GM12878 (cell line): ENCODE results near the gene PDE4DIP. TPM values are rescaled to one million over a fixed set of nuclear protein-coding genes. Genes with fewer than 3 reads are reported as not detected.
"Not testable (repeated sequence)": the region's sequence is repeated elsewhere in the genome, so short reads cannot be mapped to it uniquely, and the experiment has no call there.

Experiments used
- ATAC-seq: fragments of 200-7000 bp; cut with Tn5 transposase; 3 replicates; pipeline ENCODE4 v1.9.1; 2020; ENCODE audit warnings: mild to moderate bottlenecking, moderate library complexity
- BruUV-seq: library from RNA; stranded (reverse); fragments of 400-500 nt; replicated peaks from 2 replicates; lab custom pipeline; 2021; lab: Mats Ljungman, UMichigan
- CTCF ChIA-PET: fragments of 300-600 bp; sonication (Branson Sonifier 250); formaldehyde crosslinking; extraction: SDS; loops from one replicate; lab custom pipeline; 2021; ENCODE audit warnings: inconsistent platforms; lab: Yijun Ruan, JAX
- POLR2A ChIA-PET: fragments of 350-600 bp; formaldehyde crosslinking; extraction: SDS; loops from one replicate; lab custom pipeline; 2021; ENCODE audit warnings: inconsistent platforms; lab: Charles Lee
- RAD21 ChIA-PET: fragments of 300-600 bp; sonication (Branson Sonifier 250); formaldehyde crosslinking; loops from one replicate; lab custom pipeline; 2023; ENCODE audit warnings: antibody characterized with exemption; ENCODE audit not compliant: unreplicated experiment; lab: Charles Lee
- SMC1A ChIA-PET: fragments of 300-600 bp; sonication (Branson Sonifier 250); formaldehyde crosslinking; loops from one replicate; lab custom pipeline; 2023; ENCODE audit not compliant: unreplicated experiment, uncharacterized antibody; lab: Charles Lee
- DNase-seq: peaks from one replicate; pipeline ENCODE4 v3.0.0-alpha.2; 2011; ENCODE audit warnings: low read depth, low spot score
- FAIRE-seq: peaks from 3 replicates; lab custom pipeline; 2011; peaks lifted over from hg19 to GRCh38; lab: Jason Lieb, UNC
- H2AFZ ChIP-seq: 2 replicates; pipeline ENCODE4 v1.6.0; 2011; ENCODE audit warnings: low read depth, low read length, control low read depth; ENCODE audit not compliant: control insufficient read depth
- H3K27ac ChIP-seq: 2 replicates; pipeline ENCODE4 v1.5.1; 2011; ENCODE audit warnings: control low read depth; ENCODE audit not compliant: control insufficient read depth, insufficient read depth
- H3K27me3 ChIP-seq, 2 experiments: replicated peaks in 1 of 2; 2 replicates each; pipeline versions ENCODE4 v1.6.0 to v1.6.1; 2011; ENCODE audit warnings: low read length in 1 of 2; ENCODE audit not compliant: control insufficient read depth in 2 of 2, insufficient read depth in 2 of 2
- H3K36me3 ChIP-seq, 2 experiments: 2 replicates each; pipeline ENCODE4 v1.5.1; 2011; ENCODE audit warnings: low read length in 1 of 2; ENCODE audit not compliant: control insufficient read depth in 2 of 2, insufficient read depth in 2 of 2
- H3K4me1 ChIP-seq: 2 replicates; pipeline ENCODE4 v1.6.1; 2011; ENCODE audit warnings: mild to moderate bottlenecking, low read length, moderate library complexity, mixed read lengths; ENCODE audit not compliant: control insufficient read depth, insufficient read depth
- H3K4me2 ChIP-seq: 2 replicates; pipeline ENCODE4 v1.6.0; 2011; ENCODE audit warnings: control low read depth; ENCODE audit not compliant: control insufficient read depth, insufficient read depth
- H3K4me3 ChIP-seq: fragments of 200-600 bp; sonication (generic); 2 replicates; pipeline ENCODE4 v1.5.1; 2016
- H3K79me2 ChIP-seq: 2 replicates; pipeline ENCODE4 v1.6.0; 2011; ENCODE audit warnings: low read length; ENCODE audit not compliant: control insufficient read depth, insufficient read depth
- H3K9ac ChIP-seq: 2 replicates; pipeline ENCODE4 v1.8.0; 2011; ENCODE audit warnings: low read length, control low read depth, mixed read lengths; ENCODE audit not compliant: control insufficient read depth, insufficient read depth
- H3K9me3 ChIP-seq: replicated peaks from 3 replicates; pipeline ENCODE4 v1.5.1; 2011; ENCODE audit warnings: mild to moderate bottlenecking, low read length; ENCODE audit not compliant: control insufficient read depth, insufficient read depth
- H4K20me1 ChIP-seq: 2 replicates; pipeline ENCODE4 v1.6.0; 2011; ENCODE audit not compliant: control insufficient read depth, insufficient read depth
- WGBS: methylation state at CpG from one replicate; pipeline ENCODE4 v1.1.6; 2016; ENCODE audit warnings: low lambda C conversion rate; ENCODE audit not compliant: insufficient replicate concordance, insufficient coverage; ENCODE audit errors: missing lambda C conversion rate; 5-methylcytosine and 5-hydroxymethylcytosine counted together
- in situ Hi-C: fragments of 300-500 bp; cut with MboI; formaldehyde crosslinking; loops from 9 replicates; pipeline ENCODE4 v1.14.3; 2018; ENCODE audit warnings: mixed read lengths
- intact Hi-C: fragments of 100-400 bp; cut with micrococcal nuclease; formaldehyde crosslinking; loops from one replicate; pipeline ENCODE4 v1.14.2; 2022; ENCODE audit not compliant: unreplicated experiment
- polyA plus RNA-seq, 11 experiments: library from polyadenylated mRNA; depleted of rRNA in 4 of 11; unstranded in 6 of 11; stranded (reverse) in 5 of 11; fragments of >200 nt; fragmentation: Nextera tagmentation in 4 of 11; fragmentation: Illumina TruSeq in 1 of 11; extraction: Ambion mirVana in 4 of 11; extraction: Trizol in 1 of 11; gene quantifications; 1 replicate in 1 of 11; 2 replicates in 10 of 11; pipeline versions ENCODE4 v1.2.1 to v1.2.3, GENCODE V29; 2011 to 2016; ENCODE audit warnings: inconsistent platforms in 2 of 11, missing spikeins in 2 of 11, low read depth in 1 of 11
- total RNA-seq, 4 experiments: library from RNA; depleted of rRNA in 3 of 4; stranded (reverse); fragments of >200 nt in 3 of 4; fragmentation: Illumina TruSeq in 1 of 4; extraction: Trizol in 1 of 4; gene quantifications; 2 replicates each; pipeline versions ENCODE4 v1.2.1 to v1.2.3, GENCODE V29; 2013 to 2021

PDE4DIP gene
- total and polyA plus RNA-seq, 10 of the 15 experiments (the other 5 are each of a cell fraction or from before 2014, with no cell fraction given): 3.5 to 9.0 (median 5.4) TPM

GRCh38 chr1:149015522-149015921, 171.3 kb downstream of the PDE4DIP start:
- DNase-seq, CTCF ChIA-PET, SMC1A ChIA-PET: not testable (repeated sequence)

DNA sequence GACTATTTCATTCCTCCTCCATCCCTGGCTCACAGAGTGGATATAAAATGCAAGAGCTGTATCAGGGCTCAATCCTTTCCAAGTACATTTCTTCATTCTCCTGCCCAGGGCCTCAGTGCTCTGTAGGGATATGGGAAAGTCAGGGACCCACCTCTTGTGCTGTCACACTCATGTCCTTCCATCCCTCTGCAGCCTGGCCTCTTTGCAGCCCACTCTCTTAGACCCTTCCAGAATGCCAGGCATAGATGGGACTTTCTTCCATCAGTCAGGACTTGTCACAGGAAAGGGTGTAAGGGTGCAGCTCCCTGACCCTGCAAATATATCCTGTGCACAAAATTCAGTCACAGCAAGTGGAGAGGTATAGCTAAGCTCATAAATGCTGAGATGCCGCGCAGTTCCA, 172.4 kb downstream of the PDE4DIP start:
- H3K4me2 ChIP-seq, DNase-seq, SMC1A ChIA-PET, H2AFZ ChIP-seq, H3K27ac ChIP-seq, H3K4me1 ChIP-seq, H3K27me3 ChIP-seq, CTCF ChIA-PET, H3K9me3 ChIP-seq, FAIRE-seq, ATAC-seq, H3K79me2 ChIP-seq, H3K9ac ChIP-seq, POLR2A ChIA-PET, H3K4me3 ChIP-seq, in situ Hi-C loops, H3K36me3 ChIP-seq, intact Hi-C loops, H4K20me1 ChIP-seq, RAD21 ChIA-PET, BruUV-seq: not testable (repeated sequence)
- WGBS: 100% methylated on average over 2 of the region's 2 CpGs

More at GRCh38 chr1:149015522-149015921, 171.3 kb downstream of the PDE4DIP start:
- H3K27me3 ChIP-seq, H3K4me3 ChIP-seq, H3K4me1 ChIP-seq, H3K79me2 ChIP-seq, ATAC-seq, H2AFZ ChIP-seq, H3K36me3 ChIP-seq, H3K9ac ChIP-seq, intact Hi-C loops, BruUV-seq, FAIRE-seq, H4K20me1 ChIP-seq, in situ Hi-C loops, POLR2A ChIA-PET, H3K4me2 ChIP-seq, H3K27ac ChIP-seq, H3K9me3 ChIP-seq, RAD21 ChIA-PET: not testable (repeated sequence)
- 31% methylated on average over 3 of the region's 3 CpGs for WGBS

GRCh38 chr1:149018577-149018976, 174.3 kb downstream of the PDE4DIP start:
- in situ Hi-C loops, DNase-seq: not testable (repeated sequence)

DNA sequence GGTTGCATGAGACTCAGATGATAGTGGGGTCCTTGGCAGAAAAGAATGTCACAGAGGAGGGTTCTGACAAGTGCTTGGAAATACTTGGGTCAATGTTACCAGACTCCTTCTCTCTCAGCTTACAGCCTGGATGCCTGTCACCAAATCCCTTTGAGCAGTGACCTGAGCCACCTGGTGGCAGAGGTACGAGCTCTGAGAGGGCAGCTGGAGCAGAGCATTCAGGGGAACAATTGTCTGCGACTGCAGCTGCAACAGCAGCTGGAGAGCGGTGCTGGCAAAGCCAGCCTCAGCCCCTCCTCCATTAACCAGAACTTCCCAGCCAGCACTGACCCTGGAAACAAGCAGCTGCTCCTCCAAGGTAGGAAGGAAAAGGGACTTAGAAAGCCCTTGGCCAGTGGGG, 180.1 kb downstream of the PDE4DIP start:
- H3K4me1 ChIP-seq, SMC1A ChIA-PET, H3K4me3 ChIP-seq, H2AFZ ChIP-seq, H3K9me3 ChIP-seq, H3K9ac ChIP-seq, POLR2A ChIA-PET, H3K4me2 ChIP-seq, RAD21 ChIA-PET, DNase-seq, intact Hi-C loops, CTCF ChIA-PET, H3K27ac ChIP-seq, ATAC-seq, H3K36me3 ChIP-seq, H3K79me2 ChIP-seq, FAIRE-seq, in situ Hi-C loops, BruUV-seq, H4K20me1 ChIP-seq, H3K27me3 ChIP-seq: not testable (repeated sequence)
- no CpG with 5 or more reads among the region's 3 CpGs for WGBS

More at GRCh38 chr1:149018577-149018976, 174.3 kb downstream of the PDE4DIP start:
- H3K4me3 ChIP-seq, POLR2A ChIA-PET, intact Hi-C loops, H2AFZ ChIP-seq, H4K20me1 ChIP-seq, H3K27me3 ChIP-seq, H3K36me3 ChIP-seq, H3K9me3 ChIP-seq, H3K9ac ChIP-seq, CTCF ChIA-PET, H3K4me2 ChIP-seq, ATAC-seq, H3K79me2 ChIP-seq, FAIRE-seq, H3K27ac ChIP-seq, BruUV-seq, SMC1A ChIA-PET, RAD21 ChIA-PET, H3K4me1 ChIP-seq: not testable (repeated sequence)
- WGBS: 25% methylated on average over 2 of the region's 3 CpGs
